GM11168 (cell line): Measurements from ENCODE around the gene ELOVL6.
"Not testable (repeated sequence)": the region's sequence is repeated elsewhere in the genome, so short reads cannot be mapped to it uniquely, and the experiment has no call there.

Source experiments
- in situ Hi-C: fragments of 300-500 bp; cut with MboI; formaldehyde crosslinking; loops from one replicate; pipeline ENCODE4 v1.12.0; 2022; ENCODE audit warnings: low sequenced_read_pairs; ENCODE audit not compliant: unreplicated experiment

The ELOVL6 gene

DNA sequence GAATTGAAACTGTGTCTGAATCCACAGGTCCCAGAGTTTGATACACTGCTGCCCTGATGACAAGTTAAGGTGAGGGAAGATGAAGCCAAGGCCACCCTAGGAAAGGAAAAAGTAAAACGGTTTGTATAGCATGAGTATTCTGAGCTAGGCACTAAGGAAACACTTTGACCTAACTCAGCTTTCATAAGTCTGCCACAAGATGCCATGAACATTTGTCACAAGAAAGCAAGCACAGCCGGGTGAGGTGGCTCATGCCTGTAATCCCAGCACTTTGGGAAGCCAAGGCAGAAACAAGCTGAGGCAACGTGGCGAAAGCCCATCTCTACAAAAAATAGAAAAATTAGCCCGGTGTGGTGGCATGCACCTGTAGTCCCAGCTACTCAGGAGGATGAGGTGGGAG lies 34.2 kb downstream of the ELOVL6 start:
- in situ Hi-C loops: no loop called here

GRCh38 chr4:110163327-110164069 lies 34.9 kb downstream of the ELOVL6 start:
- in situ Hi-C loops: no loop called here

DNA sequence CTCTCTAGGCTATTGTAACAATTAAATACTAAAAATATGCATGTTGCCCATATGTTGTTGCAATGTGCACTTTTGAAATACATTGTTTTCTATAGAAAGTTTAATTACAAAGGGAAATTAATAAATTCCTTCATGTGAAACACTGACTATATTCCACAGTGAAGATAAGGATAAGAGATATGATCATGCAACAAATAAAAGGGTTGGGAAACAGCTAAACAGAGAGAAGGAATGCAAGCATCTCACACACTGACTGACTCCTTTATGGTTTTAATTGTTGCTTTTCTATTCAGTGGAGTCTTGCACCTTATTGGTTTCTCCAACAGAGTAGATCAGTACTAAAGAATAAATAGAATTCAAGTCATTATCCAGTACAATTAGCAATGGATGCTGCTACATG lies 37.8 kb downstream of the ELOVL6 start:
- in situ Hi-C loops: no loop called here

DNA sequence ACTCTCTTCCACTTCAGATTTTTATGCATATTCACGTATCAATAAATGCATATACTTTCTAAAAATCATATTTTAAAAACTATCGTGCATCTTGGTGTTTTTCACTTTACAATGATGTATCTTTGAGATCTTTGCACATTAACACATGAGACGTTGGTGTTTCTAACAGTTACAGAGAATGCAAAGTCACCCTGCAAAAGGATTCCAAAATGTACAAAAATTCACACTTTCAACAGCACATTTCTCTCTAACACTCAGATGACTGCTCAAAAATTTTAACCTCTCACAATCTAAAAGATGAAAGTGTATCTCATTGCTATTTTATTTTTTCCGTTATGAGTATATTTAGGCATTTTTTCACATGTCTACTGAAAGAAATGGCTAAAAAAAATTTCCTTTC lies 38.9 kb downstream of the ELOVL6 start:
- in situ Hi-C loops: no loop called here

DNA sequence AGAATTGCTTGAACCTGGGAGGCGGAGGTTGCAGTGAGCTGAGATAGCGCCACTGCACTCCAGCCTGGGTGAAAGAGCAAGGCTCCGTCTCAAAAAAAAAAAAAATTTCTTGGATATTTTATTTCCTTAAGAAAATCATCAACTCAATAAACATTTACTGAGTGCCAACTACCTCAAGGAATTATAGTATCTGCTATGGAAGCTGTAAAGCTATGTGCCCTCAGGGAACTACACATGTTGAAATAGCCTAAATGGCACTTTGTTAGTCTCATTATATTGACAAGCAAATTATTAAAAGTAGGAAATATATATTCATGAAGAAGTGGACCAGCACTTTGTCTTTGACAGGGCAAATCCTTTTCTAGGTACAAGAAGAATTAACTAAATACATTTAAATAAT lies 40.8 kb downstream of the ELOVL6 start:
- in situ Hi-C loops: no loop called here

GRCh38 chr4:110157166-110157565 lies 41.2 kb downstream of the ELOVL6 start:
- in situ Hi-C loops: not testable (repeated sequence)

- in situ Hi-C loops: no loop called here
These were observed 42.0 kb downstream of the ELOVL6 start for GRCh38 chr4:110156442-110156841.

- in situ Hi-C loops: no loop called here
These were observed 42.8 kb downstream of the ELOVL6 start for GRCh38 chr4:110155654-110156053.

GRCh38 chr4:110154582-110154981 lies 43.8 kb downstream of the ELOVL6 start:
- in situ Hi-C loops: no loop called here

GRCh38 chr4:110152386-110152785 lies 46.0 kb downstream of the ELOVL6 start:
- in situ Hi-C loops: no loop called here

DNA sequence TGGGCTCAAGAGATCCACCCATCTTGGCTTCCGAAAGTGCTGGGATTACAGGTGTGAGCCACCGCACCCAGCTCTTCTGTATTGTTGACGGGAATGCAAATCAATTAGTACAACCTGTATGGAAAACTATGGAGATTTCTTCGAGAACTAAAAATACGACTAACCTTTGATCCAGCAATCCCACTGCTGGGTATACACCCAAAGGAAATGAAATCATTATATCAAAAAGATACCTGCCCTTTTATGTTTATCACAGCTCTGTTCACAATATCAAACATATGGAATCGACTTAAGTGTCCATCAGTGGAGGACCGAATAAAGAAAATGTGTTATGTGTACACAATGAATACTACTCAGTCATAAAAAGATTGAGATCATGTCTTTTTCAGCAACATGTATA lies 49.3 kb downstream of the ELOVL6 start:
- in situ Hi-C loops: no loop called here

GRCh38 chr4:110142461-110142860 lies 56.0 kb downstream of the ELOVL6 start:
- in situ Hi-C loops: no loop called here

DNA sequence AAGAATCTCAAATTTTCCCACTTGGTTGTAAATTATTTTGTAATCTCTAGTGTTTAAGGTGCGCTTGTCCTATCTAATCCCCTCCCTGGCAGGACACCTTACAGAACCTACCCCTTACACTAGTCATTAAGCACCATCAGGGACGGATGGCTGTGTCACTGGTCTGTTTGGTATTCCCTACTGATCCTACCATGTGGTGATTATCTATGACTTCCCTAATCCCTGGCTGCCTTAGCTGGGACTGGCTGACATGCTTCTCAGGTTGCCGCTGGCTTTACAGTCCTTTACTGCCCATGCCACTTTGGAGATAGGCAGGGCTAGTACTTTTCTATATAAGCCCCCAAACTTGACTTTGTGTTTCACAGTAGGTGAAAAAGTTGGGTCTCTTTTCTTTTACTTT lies 58.6 kb downstream of the ELOVL6 start:
- in situ Hi-C loops: no loop called here

- in situ Hi-C loops: no loop called here
These were observed 59.3 kb downstream of the ELOVL6 start for GRCh38 chr4:110139111-110139510.

DNA sequence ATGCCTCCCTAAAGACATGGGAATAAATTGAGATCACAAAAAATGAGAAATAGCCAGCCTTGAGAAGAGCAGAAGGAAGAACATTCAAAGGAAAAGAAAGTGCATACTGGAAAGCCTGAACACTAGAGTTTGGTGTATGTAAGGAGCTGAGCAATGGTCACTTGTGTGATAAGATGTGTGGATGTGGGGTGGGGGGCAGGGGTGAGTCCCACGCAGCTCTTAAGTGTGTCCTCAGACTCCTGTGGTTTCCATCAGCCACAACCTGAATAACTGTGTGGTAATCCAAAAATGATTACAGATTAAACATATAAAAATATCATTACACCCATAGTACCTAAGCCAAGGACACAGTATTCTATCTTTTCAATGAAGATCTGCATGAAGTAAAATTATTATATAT lies 59.9 kb downstream of the ELOVL6 start:
- in situ Hi-C loops: no loop called here

GRCh38 chr4:110137829-110138228 lies 60.6 kb downstream of the ELOVL6 start:
- in situ Hi-C loops: no loop called here

- in situ Hi-C loops: no loop called here
These were observed 62.9 kb downstream of the ELOVL6 start for GRCh38 chr4:110135523-110135922.

GRCh38 chr4:110135076-110135475 lies 63.3 kb downstream of the ELOVL6 start:
- in situ Hi-C loops: no loop called here

GRCh38 chr4:110134269-110134869 lies 64.0 kb downstream of the ELOVL6 start:
- in situ Hi-C loops: no loop called here

DNA sequence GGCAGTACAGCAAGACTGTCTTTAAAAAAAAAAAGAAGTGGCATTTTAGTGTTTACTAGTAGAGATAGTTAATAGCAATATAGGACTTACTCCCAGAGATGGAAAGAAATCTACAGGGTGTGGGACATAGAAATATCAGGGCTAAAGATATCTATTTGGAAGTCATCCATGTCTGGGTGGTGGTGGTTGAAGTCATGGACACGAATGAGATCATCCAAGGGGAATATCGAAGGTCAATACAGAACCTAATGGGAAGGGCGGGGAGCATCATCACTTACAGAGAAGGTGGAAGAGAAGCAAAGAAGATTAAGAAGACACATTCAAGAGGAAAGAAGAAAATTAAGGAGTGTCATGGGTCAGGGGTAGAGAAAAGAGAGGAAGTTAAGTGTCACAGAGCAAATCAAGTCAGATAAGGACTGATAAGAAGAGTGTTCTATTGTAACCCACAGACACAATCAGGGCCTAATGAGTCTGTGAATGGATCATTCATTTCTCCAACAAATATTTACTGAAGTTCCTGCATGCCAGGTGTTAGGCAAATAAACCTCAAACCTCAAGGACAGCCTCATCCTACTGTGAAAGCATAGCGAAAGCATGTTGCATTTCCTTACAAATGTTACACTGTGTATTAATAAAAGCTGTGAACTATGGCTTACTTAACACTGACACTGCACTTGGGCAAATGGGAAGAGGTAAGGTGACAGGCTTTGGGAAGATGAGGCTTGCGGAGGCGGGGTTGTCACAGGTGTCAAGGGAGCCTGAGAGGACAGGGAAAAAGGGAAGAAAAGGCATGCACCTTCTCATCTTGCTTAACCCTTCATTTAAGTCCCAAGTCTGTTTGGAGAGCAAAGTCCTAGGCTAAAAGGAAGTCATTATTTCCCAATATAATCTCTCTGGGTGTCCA lies 65.3 kb downstream of the ELOVL6 start:
- in situ Hi-C loops: no loop called here

GRCh38 chr4:110131916-110132315 lies 66.5 kb downstream of the ELOVL6 start:
- in situ Hi-C loops: no loop called here
